NCI-H1105 treated with DMSO at 0.1 percent for 48 hours (cell line): Measurements from ENCODE around the gene APOL4.
A peak's percentile ranks its signal among the peaks of the same experiment; 100 is the strongest.
"Not testable (repeated sequence)": the region's sequence is repeated elsewhere in the genome, so short reads cannot be mapped to it uniquely, and the experiment has no call there.

Source experiments
- DNase-seq: peaks from one replicate; lab custom pipeline; 2025; lab: John Stamatoyannopoulos, UW

Gene APOL4

GRCh38 chr22:36153501-36154422 is 47.8 kb downstream of the APOL4 start:
- DNase-seq: no peak

GRCh38 chr22:36152821-36153220 is 48.8 kb downstream of the APOL4 start:
- DNase-seq: not testable (repeated sequence)

GRCh38 chr22:36152088-36152487 is 49.5 kb downstream of the APOL4 start:
- no peak for DNase-seq

GRCh38 chr22:36151006-36151595 is 50.5 kb downstream of the APOL4 start:
- DNase-seq: no peak

GRCh38 chr22:36149441-36149840 is 52.2 kb downstream of the APOL4 start:
- no peak for DNase-seq

GRCh38 chr22:36148411-36148810 is 53.2 kb downstream of the APOL4 start:
- no peak for DNase-seq

- DNase-seq: no peak
Measured at GRCh38 chr22:36147196-36147791, 54.3 kb downstream of the APOL4 start.

GRCh38 chr22:36145881-36146280 is 55.7 kb downstream of the APOL4 start:
- DNase-seq: no peak

GRCh38 chr22:36144886-36145541 is 56.6 kb downstream of the APOL4 start:
- DNase-seq: peak; percentile 20

- no peak for DNase-seq
Measured at GRCh38 chr22:36143956-36144355, 57.7 kb downstream of the APOL4 start.

GRCh38 chr22:36143066-36143815 is 58.4 kb downstream of the APOL4 start:
- DNase-seq: no peak

GRCh38 chr22:36141481-36141880 is 60.1 kb downstream of the APOL4 start:
- no peak for DNase-seq
